ENCODE results near the gene ZNF415. TPM values are rescaled to one million over a fixed set of nuclear protein-coding genes. Genes with fewer than 3 reads are reported as not detected.
"Not testable (repeated sequence)": the region's sequence is repeated elsewhere in the genome, so short reads cannot be mapped to it uniquely, and the experiment has no call there.

ZNF415 gene
- total and polyA plus RNA-seq, 4 experiments from 2014 or later: 1.0 to 1.8 (median 1.4) TPM

- no peaks in the 10 kb centered on the region for H3K36me3 ChIP-seq (ENCODE audit: insufficient read depth, low read length)
- Mint-ChIP-seq H3K36me3 (peaks cover 10 to 15% of the 10 kb centered on the region in 2 donors), H3K4me3 (peak overlapping the region in 3 of 8 donors; percentile 37 to 80 (median 62)), H3K27ac (no peak overlapping the region), H3K9me3 (peaks cover 4 to 77% (median 59%) of the 10 kb centered on the region in 8 donors), H3K27me3 (peaks cover 5 to 8% of the 10 kb centered on the region in 2 donors), H3K4me1 (peaks cover 0 to 10% (median 5%) of the 10 kb centered on the region in 4 donors)
- no peaks in the 10 kb centered on the region for H3K27me3 ChIP-seq (ENCODE audit: insufficient read depth, low read length)
- CTCF ChIA-PET (ENCODE audit: partially characterized antibody): no interaction called here
- no peak overlapping the region for H3K27ac ChIP-seq (ENCODE audit: low read depth, low read length)
- no peak overlapping the region for H3K4me3 ChIP-seq (ENCODE audit: low read length in 2 of 2)
- intact Hi-C loops (cut with micrococcal nuclease): no loop called here
- no peaks in the 10 kb centered on the region for H3K4me1 ChIP-seq (ENCODE audit: insufficient read depth, low read length)
- no peak for DNase-seq
- H3K9me3 ChIP-seq (ENCODE audit: control insufficient read depth in 1 of 2, low read length in 2 of 2): peaks cover 0 to 17% of the 10 kb centered on the region in 2 donors
- POLR2A ChIA-PET (ENCODE audit: partially characterized antibody): no interaction called here
Observed at GRCh38 chr19:53131085-53131590, 1.6 kb downstream of the ZNF415 start.

DNA sequence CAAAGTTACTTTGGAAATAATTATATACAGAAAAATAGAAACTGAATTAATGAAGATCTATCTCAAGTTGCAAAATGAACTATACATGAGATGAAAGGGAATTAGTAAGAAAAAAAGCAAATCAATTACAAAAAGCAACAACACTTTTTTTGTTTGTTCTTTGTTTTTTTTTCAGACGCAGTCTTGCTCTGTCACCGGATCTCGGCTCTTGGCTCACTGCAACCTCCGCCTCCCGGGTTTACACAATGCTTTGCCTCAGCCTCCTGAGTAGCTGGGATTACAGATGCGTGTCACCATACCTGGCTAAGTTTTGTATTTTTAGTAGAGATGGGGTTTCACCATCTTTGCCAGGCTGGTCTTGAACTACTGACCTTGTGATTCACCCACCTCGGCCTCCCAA is 2.2 kb downstream of the ZNF415 start:
- Mint-ChIP-seq H3K4me1 (peaks cover 0 to 10% (median 5%) of the 10 kb centered on the region in 4 donors), H3K36me3 (peaks cover 7 to 15% of the 10 kb centered on the region in 2 donors), H3K27me3 (peaks cover 5 to 8% of the 10 kb centered on the region in 2 donors), H3K9me3 (peaks cover 4 to 71% (median 55%) of the 10 kb centered on the region in 8 donors), H3K27ac (no peak overlapping the region), H3K4me3 (peak overlapping the region in 1 of 8 donors; percentile 34)
- intact Hi-C loops (cut with micrococcal nuclease): no loop called here
- H3K4me1 ChIP-seq (ENCODE audit: insufficient read depth, low read length): no peaks in the 10 kb centered on the region
- no peak overlapping the region for H3K4me3 ChIP-seq (ENCODE audit: low read length in 2 of 2)
- CTCF ChIA-PET (ENCODE audit: partially characterized antibody): no interaction called here
- peaks cover 0 to 14% of the 10 kb centered on the region in 2 donors for H3K9me3 ChIP-seq (ENCODE audit: control insufficient read depth in 1 of 2, low read length in 2 of 2)
- DNase-seq: no peak
- no peaks in the 10 kb centered on the region for H3K27me3 ChIP-seq (ENCODE audit: insufficient read depth, low read length)
- no peak overlapping the region for H3K27ac ChIP-seq (ENCODE audit: low read depth, low read length)
- no peaks in the 10 kb centered on the region for H3K36me3 ChIP-seq (ENCODE audit: insufficient read depth, low read length)
- POLR2A ChIA-PET (ENCODE audit: partially characterized antibody): no interaction called here

DNA sequence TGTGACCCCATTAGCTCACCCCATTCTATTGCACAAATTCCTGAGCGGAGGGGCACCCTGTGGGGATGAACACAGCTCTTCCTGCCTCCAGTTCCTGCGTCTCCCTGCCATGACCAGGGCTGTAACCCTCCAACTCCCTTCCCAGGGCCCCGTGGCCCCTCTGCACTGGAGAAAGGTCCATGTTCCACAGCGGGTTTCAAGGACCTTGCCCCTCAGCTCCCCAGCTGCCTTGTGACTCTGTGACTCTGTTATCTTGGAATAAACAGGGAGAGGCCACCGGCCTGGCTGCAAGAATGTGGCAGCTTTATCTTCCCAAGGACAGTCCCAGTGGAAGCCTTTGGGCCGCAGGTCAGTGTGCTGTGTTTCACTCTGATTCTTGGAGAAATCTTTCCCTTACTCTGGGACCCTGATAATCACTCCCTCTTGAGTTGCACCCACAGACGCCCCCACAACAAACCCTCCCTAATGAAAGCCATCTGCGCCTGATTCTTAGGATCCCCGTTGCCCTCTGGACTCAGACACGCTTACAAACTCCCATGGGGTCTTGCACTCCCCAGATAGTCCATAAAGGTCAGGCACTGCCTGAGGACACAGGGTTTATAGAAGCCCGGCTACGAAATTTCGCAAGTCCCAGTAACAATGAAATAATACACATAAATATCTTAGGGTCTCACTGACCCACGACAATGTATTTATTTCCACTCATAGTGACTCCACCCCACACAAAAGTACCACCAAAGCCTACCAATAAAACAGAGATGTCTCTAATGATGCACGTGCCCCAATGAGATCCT is 5.8 kb downstream of the ZNF415 start:
- Mint-ChIP-seq H3K36me3 (peaks cover 3 to 20% of the 10 kb centered on the region in 2 donors), H3K9me3 (peaks cover 4 to 67% (median 47%) of the 10 kb centered on the region in 8 donors), H3K27me3 (peaks cover 5 to 12% of the 10 kb centered on the region in 2 donors)
- H3K4me1 Mint-ChIP-seq; H3K27me3 ChIP-seq (ENCODE audit: insufficient read depth, low read length); CTCF ChIA-PET (ENCODE audit: partially characterized antibody); H3K4me3 Mint-ChIP-seq; H3K27ac ChIP-seq (ENCODE audit: low read depth, low read length); H3K36me3 ChIP-seq (ENCODE audit: insufficient read depth, low read length); DNase-seq; H3K9me3 ChIP-seq (ENCODE audit: control insufficient read depth in 1 of 2, low read length in 2 of 2); POLR2A ChIA-PET (ENCODE audit: partially characterized antibody); intact Hi-C loops (cut with micrococcal nuclease); H3K27ac Mint-ChIP-seq; H3K4me1 ChIP-seq (ENCODE audit: insufficient read depth, low read length); H3K4me3 ChIP-seq (ENCODE audit: low read length in 2 of 2): not testable (repeated sequence)

DNA sequence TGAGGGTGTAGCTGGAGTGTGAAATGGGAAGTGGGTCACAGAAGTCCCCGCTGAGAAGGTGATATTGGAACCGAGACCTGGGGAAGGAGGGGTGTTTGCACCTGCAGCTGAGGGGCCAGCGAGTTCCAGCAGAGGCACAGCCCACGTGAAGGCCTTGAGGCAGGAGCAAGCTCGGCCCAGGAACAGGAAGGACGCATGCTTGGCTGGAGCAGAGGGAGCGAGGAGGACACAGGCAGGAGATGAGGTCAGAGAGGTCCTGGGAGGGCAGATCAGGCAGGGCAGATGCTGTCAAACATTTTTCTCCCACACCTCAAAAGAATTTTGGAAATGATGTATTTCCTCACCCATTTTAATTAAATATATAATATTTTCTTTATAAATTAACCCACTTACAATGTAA is 9.3 kb downstream of the ZNF415 start:
- no peak for DNase-seq
- Histone ChIP-seq H3K27ac (ENCODE audit: low read depth, low read length) (no peak overlapping the region), H3K27me3 (ENCODE audit: insufficient read depth, low read length) (no peaks in the 10 kb centered on the region), H3K4me3 (ENCODE audit: low read length in 2 of 2) (no peak overlapping the region), H3K4me1 (ENCODE audit: insufficient read depth, low read length) (no peaks in the 10 kb centered on the region), H3K36me3 (ENCODE audit: insufficient read depth, low read length) (no peaks in the 10 kb centered on the region), H3K9me3 (ENCODE audit: control insufficient read depth in 1 of 2, low read length in 2 of 2) (no peaks in the 10 kb centered on the region)
- Mint-ChIP-seq H3K36me3 (peaks cover 4 to 21% of the 10 kb centered on the region in 2 donors), H3K9me3 (peaks cover 4 to 60% (median 44%) of the 10 kb centered on the region in 8 donors), H3K4me3 (no peak overlapping the region), H3K27ac (no peak overlapping the region), H3K27me3 (peaks cover 2 to 5% of the 10 kb centered on the region in 2 donors), H3K4me1 (no peaks in the 10 kb centered on the region)
- ChIA-PET POLR2A (ENCODE audit: partially characterized antibody) (no interaction called here), CTCF (ENCODE audit: partially characterized antibody) (no interaction called here)
- intact Hi-C loops (cut with micrococcal nuclease): no loop called here

DNA sequence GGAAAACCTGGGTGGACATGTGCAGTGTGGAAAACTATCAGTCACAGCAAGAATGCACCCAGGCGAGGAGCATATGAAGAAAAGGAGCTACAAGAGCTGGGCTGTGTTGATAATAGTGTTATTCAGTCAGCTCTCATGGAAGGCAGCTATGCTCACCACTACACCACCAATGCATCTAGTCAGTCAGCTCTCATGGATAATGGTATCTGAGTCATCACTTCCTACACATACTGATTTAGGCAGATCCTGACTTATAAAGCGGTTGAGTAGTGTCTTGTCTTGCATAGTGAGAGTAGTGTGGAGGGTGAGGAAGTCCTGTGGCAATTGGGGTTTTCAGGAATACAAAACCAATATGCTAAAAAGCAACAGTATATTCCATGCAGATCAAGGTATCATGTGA is 20.4 kb downstream of the ZNF415 start:
- no peaks in the 10 kb centered on the region for H3K27me3 ChIP-seq (ENCODE audit: insufficient read depth, low read length)
- H3K4me3 ChIP-seq (ENCODE audit: low read length in 2 of 2): no peak overlapping the region
- peaks cover 6 to 8% of the 10 kb centered on the region in 2 donors for H3K27me3 Mint-ChIP-seq
- H3K27ac ChIP-seq (ENCODE audit: low read depth, low read length): no peak overlapping the region
- H3K4me1 Mint-ChIP-seq: no peaks in the 10 kb centered on the region
- H3K27ac Mint-ChIP-seq: peak overlapping the region in 1 of 7 donors; percentile 59
- intact Hi-C loops (cut with micrococcal nuclease): no loop called here
- CTCF ChIA-PET (ENCODE audit: partially characterized antibody): no interaction called here
- POLR2A ChIA-PET (ENCODE audit: partially characterized antibody): interaction anchor here (0.8 kb wide), 1 partner anchor 11 kb away, joined by 3 read pairs; no protein-coding TSS in a partner anchor
- no peak for DNase-seq
- peaks cover 0 to 9% of the 10 kb centered on the region in 2 donors for H3K9me3 ChIP-seq (ENCODE audit: control insufficient read depth in 1 of 2, low read length in 2 of 2)
- no peaks in the 10 kb centered on the region for H3K4me1 ChIP-seq (ENCODE audit: insufficient read depth, low read length)
- peaks cover 22 to 53% of the 10 kb centered on the region in 2 donors for H3K36me3 Mint-ChIP-seq
- H3K36me3 ChIP-seq (ENCODE audit: insufficient read depth, low read length): no peaks in the 10 kb centered on the region
- H3K4me3 Mint-ChIP-seq: no peak overlapping the region
- H3K9me3 Mint-ChIP-seq: peaks cover 9 to 87% (median 67%) of the 10 kb centered on the region in 8 donors

GRCh38 chr19:53109527-53109926 is 23.2 kb downstream of the ZNF415 start:
- POLR2A ChIA-PET (ENCODE audit: partially characterized antibody): no interaction called here
- intact Hi-C loops (cut with micrococcal nuclease): no loop called here

More at GRCh38 chr19:53109527-53109926, 23.2 kb downstream of the ZNF415 start:
- H3K27ac ChIP-seq (ENCODE audit: low read depth, low read length): no peak overlapping the region
- no peaks in the 10 kb centered on the region for H3K27me3 ChIP-seq (ENCODE audit: insufficient read depth, low read length)
- Mint-ChIP-seq H3K4me1 (no peaks in the 10 kb centered on the region), H3K9me3 (peaks cover 6 to 61% (median 44%) of the 10 kb centered on the region in 8 donors), H3K36me3 (peaks cover 11 to 25% of the 10 kb centered on the region in 2 donors), H3K27ac (no peak overlapping the region), H3K4me3 (peak overlapping the region in 1 of 8 donors; percentile 55), H3K27me3 (peaks cover 6 to 8% of the 10 kb centered on the region in 2 donors)
- no peaks in the 10 kb centered on the region for H3K4me1 ChIP-seq (ENCODE audit: insufficient read depth, low read length)
- peaks cover 0 to 8% of the 10 kb centered on the region in 2 donors for H3K9me3 ChIP-seq (ENCODE audit: control insufficient read depth in 1 of 2, low read length in 2 of 2)
- CTCF ChIA-PET (ENCODE audit: partially characterized antibody): no interaction called here
- no peak for DNase-seq
- no peaks in the 10 kb centered on the region for H3K36me3 ChIP-seq (ENCODE audit: insufficient read depth, low read length)
- no peak overlapping the region for H3K4me3 ChIP-seq (ENCODE audit: low read length in 2 of 2)

Measured in CD4-positive, alpha-beta memory T cell (primary cell).